Duodenal mucosa (tissue), 2 donors: Measurements from ENCODE around the gene PDHA2.
"Not testable (repeated sequence)": the region's sequence is repeated elsewhere in the genome, so short reads cannot be mapped to it uniquely, and the experiment has no call there.

Experiments
- H3K27ac ChIP-seq: one replicate; pipeline ENCODE4 v1.7.0; 2013; ENCODE audit warnings: low read depth, low read length
- H3K27me3 ChIP-seq, 2 donors: one replicate each; pipeline ENCODE4 v1.7.0; 2013; ENCODE audit warnings: low read length in 2 of 2, control low read depth in 1 of 2; ENCODE audit not compliant: insufficient read depth in 2 of 2, control insufficient read depth in 1 of 2
- H3K36me3 ChIP-seq, 2 donors: one replicate each; pipeline ENCODE4 v1.7.0; 2013; ENCODE audit warnings: low read length in 2 of 2, control low read depth in 1 of 2; ENCODE audit not compliant: insufficient read depth in 2 of 2, control insufficient read depth in 1 of 2
- H3K4me1 ChIP-seq, 2 donors: one replicate each; pipeline ENCODE4 v1.7.0; 2013; ENCODE audit warnings: low read length in 2 of 2, control low read depth in 1 of 2; ENCODE audit not compliant: insufficient read depth in 2 of 2, control insufficient read depth in 1 of 2
- H3K4me3 ChIP-seq, 2 donors: one replicate each; pipeline ENCODE4 v1.7.0; 2013; ENCODE audit warnings: low read length in 2 of 2, low read depth in 1 of 2
- H3K9ac ChIP-seq, 2 donors: one replicate each; pipeline ENCODE4 v1.7.0; 2013; ENCODE audit warnings: low read length in 2 of 2, low read depth in 1 of 2
- H3K9me3 ChIP-seq, 2 donors: one replicate each; pipeline ENCODE4 v1.7.0; 2013; ENCODE audit warnings: low read length in 2 of 2, control low read depth in 1 of 2; ENCODE audit not compliant: control insufficient read depth in 1 of 2

The PDHA2 gene

DNA sequence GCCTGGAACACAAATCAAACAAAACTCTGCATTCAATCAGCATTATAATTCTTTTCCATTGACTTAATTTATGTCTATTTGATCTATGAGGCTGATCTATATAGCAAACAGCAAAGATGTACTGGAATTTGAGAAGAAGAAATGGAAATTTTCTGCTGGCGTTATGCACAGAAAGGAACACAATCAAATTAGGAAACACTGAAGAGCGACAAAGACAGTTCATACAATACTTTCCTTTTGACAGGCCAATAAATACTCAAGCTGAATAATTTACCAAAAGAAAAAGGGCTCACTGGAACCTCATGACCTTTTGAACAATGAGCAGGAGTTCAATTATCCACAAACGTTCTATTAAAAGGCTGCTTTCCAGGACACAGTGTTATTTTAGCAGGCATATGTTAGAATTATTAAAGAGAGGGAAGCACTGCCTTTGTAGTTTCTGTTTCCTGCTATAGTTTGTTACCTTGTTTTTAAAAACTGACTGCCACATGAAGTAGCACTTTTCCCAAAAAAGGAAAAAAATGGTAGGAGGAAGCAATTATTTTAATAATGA lies 8.1 kb downstream of the PDHA2 start:
- Histone ChIP-seq H3K27me3 (no peaks in the 10 kb centered on the region), H3K4me3 (no peak overlapping the region), H3K4me1 (no peaks in the 10 kb centered on the region), H3K27ac (no peak overlapping the region), H3K36me3 (no peaks in the 10 kb centered on the region), H3K9ac (no peak overlapping the region), H3K9me3 (no peaks in the 10 kb centered on the region)

- Histone ChIP-seq H3K27ac (no peak overlapping the region), H3K36me3 (no peaks in the 10 kb centered on the region), H3K9me3 (no peaks in the 10 kb centered on the region)
Observed at GRCh38 chr4:95850161-95850560, 10.3 kb downstream of the PDHA2 start.

DNA sequence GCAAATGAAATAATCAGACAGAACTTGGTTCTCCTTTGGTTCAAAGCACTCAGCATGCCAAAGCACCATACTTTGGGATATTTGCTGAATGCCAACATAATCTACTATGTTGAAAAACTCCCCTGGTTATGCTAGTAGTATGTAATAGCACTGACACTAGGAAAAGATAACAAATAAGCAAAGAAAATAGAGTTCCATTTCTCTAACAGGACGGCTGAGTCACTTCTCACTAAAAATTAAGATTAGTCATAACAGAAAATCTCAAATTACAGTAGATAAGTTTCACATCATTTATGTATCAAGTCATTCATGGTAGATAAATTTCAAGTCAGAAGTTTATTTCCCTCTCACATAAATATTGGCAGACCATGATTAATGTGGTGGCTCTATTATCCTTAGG lies 17.9 kb downstream of the PDHA2 start:
- Histone ChIP-seq H3K27me3 (no peaks in the 10 kb centered on the region), H3K27ac (no peak overlapping the region), H3K4me3 (no peak overlapping the region), H3K36me3 (no peaks in the 10 kb centered on the region), H3K4me1 (no peaks in the 10 kb centered on the region), H3K9ac (no peak overlapping the region), H3K9me3 (peaks cover 3 to 4% of the 10 kb centered on the region in 2 donors)

More at GRCh38 chr4:95850161-95850560, 10.3 kb downstream of the PDHA2 start:
- H3K9ac ChIP-seq, result no peak overlapping the region
- H3K4me1 ChIP-seq, result no peaks in the 10 kb centered on the region
- H3K4me3 ChIP-seq, result no peak overlapping the region
- no peaks in the 10 kb centered on the region for H3K27me3 ChIP-seq

DNA sequence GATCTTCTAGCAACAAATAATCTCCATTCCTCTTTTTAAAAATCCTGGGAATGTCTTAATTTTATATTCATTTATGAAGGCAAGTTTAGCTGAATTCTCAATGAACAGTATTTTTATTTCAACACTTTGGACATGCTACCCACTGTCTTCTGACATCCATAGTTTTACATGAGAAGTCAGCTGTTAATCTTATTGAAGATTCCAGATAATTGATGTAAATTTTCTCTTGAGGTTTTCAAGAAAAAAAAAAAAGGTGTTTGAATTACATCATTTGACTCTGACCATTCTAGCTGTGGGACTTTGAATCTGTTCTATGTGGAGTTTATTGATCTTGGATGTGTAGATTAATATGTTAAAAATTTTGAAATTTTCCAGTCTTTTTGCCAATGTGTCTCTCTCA lies 28.0 kb downstream of the PDHA2 start:
- H3K4me1 ChIP-seq, result no peaks in the 10 kb centered on the region
- no peaks in the 10 kb centered on the region for H3K36me3 ChIP-seq
- no peaks in the 10 kb centered on the region for H3K27me3 ChIP-seq
- H3K27ac ChIP-seq, result no peak overlapping the region
- H3K4me3 ChIP-seq, result no peak overlapping the region
- peaks cover 13 to 19% of the 10 kb centered on the region in 2 donors for H3K9me3 ChIP-seq
- H3K9ac ChIP-seq, result no peak overlapping the region

DNA sequence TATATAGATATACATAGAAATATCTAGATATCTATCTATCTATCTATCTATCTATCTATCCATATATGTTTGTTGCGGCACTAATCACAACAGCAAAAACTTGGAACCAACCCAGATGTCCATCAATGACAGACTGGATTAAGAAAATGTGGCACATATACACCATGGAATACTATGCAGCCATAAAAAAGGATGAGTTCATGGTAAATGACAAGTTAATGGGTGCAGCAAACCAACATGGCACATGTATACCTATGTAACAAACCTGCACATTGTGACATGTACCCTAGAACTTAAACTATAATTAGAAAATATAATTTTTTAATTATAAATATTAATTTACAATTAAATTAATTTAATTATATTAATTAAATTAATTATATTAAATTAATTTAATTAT lies 29.5 kb downstream of the PDHA2 start:
- H3K9me3 ChIP-seq, result peaks cover 13 to 19% of the 10 kb centered on the region in 2 donors
- not testable (repeated sequence) for H3K9ac ChIP-seq, H3K36me3 ChIP-seq, H3K27ac ChIP-seq, H3K27me3 ChIP-seq, H3K4me1 ChIP-seq, H3K4me3 ChIP-seq

GRCh38 chr4:95869961-95870500 lies 30.1 kb downstream of the PDHA2 start:
- Histone ChIP-seq H3K27ac (no peak overlapping the region), H3K4me3 (no peak overlapping the region), H3K36me3 (no peaks in the 10 kb centered on the region), H3K9ac (no peak overlapping the region), H3K9me3 (peaks cover 13 to 19% of the 10 kb centered on the region in 2 donors), H3K27me3 (no peaks in the 10 kb centered on the region), H3K4me1 (no peaks in the 10 kb centered on the region)

- Histone ChIP-seq H3K27ac (no peak overlapping the region), H3K9me3 (no peaks in the 10 kb centered on the region), H3K4me3 (no peak overlapping the region), H3K4me1 (no peaks in the 10 kb centered on the region), H3K36me3 (no peaks in the 10 kb centered on the region), H3K27me3 (no peaks in the 10 kb centered on the region), H3K9ac (no peak overlapping the region)
Observed at GRCh38 chr4:95877636-95878035, 37.7 kb downstream of the PDHA2 start.

DNA sequence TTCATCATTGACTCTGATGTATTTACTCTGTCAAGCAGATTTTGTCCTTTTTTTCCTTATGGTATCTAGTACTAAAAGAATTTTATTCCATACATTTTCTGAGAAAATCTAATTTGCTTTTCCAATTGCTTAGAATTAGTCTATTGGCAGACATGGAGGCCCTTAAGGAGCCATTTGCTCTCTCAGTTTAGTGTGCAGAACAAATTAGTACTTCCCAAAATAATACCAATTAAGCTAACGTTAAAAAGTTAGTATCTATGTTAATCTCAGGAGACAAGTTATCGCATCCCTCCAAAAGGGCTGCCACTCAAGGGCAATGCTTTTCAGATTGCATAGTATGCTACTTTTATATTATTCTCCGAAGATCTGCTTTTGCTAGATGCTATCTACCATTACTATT lies 47.7 kb downstream of the PDHA2 start:
- H3K4me1 ChIP-seq, result no peaks in the 10 kb centered on the region

DNA sequence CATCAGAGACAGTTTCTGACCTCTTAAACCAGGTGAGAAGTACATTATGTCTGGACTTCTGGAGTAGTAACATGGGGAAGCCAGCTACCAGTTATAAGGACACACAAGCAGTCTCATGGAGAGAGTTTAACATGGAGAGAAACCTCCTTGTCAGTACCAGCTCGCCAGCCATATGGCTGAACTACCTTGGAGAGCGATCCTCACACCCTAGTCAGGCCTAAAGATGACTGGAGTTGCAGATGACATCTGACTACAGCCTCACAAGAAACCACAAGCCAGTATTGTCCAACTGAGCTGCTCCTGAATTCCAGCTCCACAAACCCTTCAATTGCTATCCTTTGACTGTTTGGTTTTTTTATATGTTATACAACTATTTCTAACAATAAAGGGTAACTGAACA lies 49.8 kb downstream of the PDHA2 start:
- Histone ChIP-seq H3K4me1 (no peaks in the 10 kb centered on the region), H3K9ac (no peak overlapping the region), H3K36me3 (no peaks in the 10 kb centered on the region), H3K4me3 (no peak overlapping the region), H3K27ac (no peak overlapping the region), H3K9me3 (peaks cover 0 to 2% of the 10 kb centered on the region in 2 donors), H3K27me3 (no peaks in the 10 kb centered on the region)

More for the DNA sequence above, 47.7 kb downstream of the PDHA2 start:
- Histone ChIP-seq H3K27ac (no peak overlapping the region), H3K4me3 (no peak overlapping the region), H3K27me3 (no peaks in the 10 kb centered on the region), H3K9me3 (peaks cover 0 to 2% of the 10 kb centered on the region in 2 donors), H3K36me3 (no peaks in the 10 kb centered on the region), H3K9ac (no peak overlapping the region)
